RWPE1 (cell line): ENCODE results near the gene LCN1.
"Not testable (repeated sequence)": the region's sequence is repeated elsewhere in the genome, so short reads cannot be mapped to it uniquely, and the experiment has no call there.

Source experiments
- CTCF ChIA-PET: fragments of 350-600 bp; sonication (Branson Sonifier 250); formaldehyde crosslinking; extraction: SDS; loops from one replicate; lab custom pipeline; 2021; lab: Yijun Ruan, JAX
- POLR2A ChIA-PET: fragments of 400-600 bp; formaldehyde crosslinking; extraction: SDS; loops from one replicate; lab custom pipeline; 2020; ENCODE audit warnings: antibody characterized with exemption; ENCODE audit not compliant: low non-redundant PET; lab: Yijun Ruan, JAX
- DNase-seq: peaks from one replicate; pipeline ENCODE4 v3.0.0; 2012; ENCODE audit warnings: low spot score
- H3K27ac ChIP-seq: fragments of 450-650 bp; 2 replicates; pipeline ENCODE4 v1.5.1; 2017
- CTCF ChIP-seq: fragments of 450-650 bp; conservative IDR thresholded peaks from 2 replicates; pipeline ENCODE4 v1.5.1; 2017; ENCODE audit warnings: low read depth, mild to moderate bottlenecking

LCN1 gene

GRCh38 chr9:135533113-135533512, 11.9 kb downstream of the LCN1 start:
- no peak overlapping the region for H3K27ac ChIP-seq
- CTCF ChIA-PET: interaction anchor here (0.6 to 2.0 kb wide), 3 partner anchors 28 to 242 kb away, joined by 3 to 12 read pairs (median 4); no protein-coding TSS in a partner anchor
- POLR2A ChIA-PET: no interaction called here
- TF ChIP-seq CTCF: no peak
- DNase-seq: no peak

GRCh38 chr9:135533674-135534073, 12.4 kb downstream of the LCN1 start:
- CTCF ChIA-PET: interaction anchor here (0.6 to 2.0 kb wide), 3 partner anchors 29 to 243 kb away, joined by 3 to 12 read pairs (median 4); no protein-coding TSS in a partner anchor

GRCh38 chr9:135534192-135534711, 13.0 kb downstream of the LCN1 start:
- CTCF ChIA-PET: interaction anchor here (2.0 kb wide), 1 partner anchor 30 kb away, joined by 12 read pairs; no protein-coding TSS in a partner anchor
- POLR2A ChIA-PET, H3K27ac ChIP-seq, DNase-seq: not testable (repeated sequence)

More at GRCh38 chr9:135533674-135534073, 12.4 kb downstream of the LCN1 start:
- no peak for DNase-seq
- POLR2A ChIA-PET: no interaction called here
- H3K27ac ChIP-seq: no peak overlapping the region
- no peak for TF ChIP-seq CTCF

GRCh38 chr9:135534826-135535225, 13.6 kb downstream of the LCN1 start:
- H3K27ac ChIP-seq, DNase-seq, POLR2A ChIA-PET: not testable (repeated sequence)
- CTCF ChIA-PET: interaction anchor here (2.0 kb wide), 1 partner anchor 30 kb away, joined by 12 read pairs; no protein-coding TSS in a partner anchor

GRCh38 chr9:135535631-135536030, 14.4 kb downstream of the LCN1 start:
- CTCF ChIA-PET, H3K27ac ChIP-seq, DNase-seq, POLR2A ChIA-PET: not testable (repeated sequence)

GRCh38 chr9:135536216-135536615, 15.0 kb downstream of the LCN1 start:
- CTCF ChIA-PET: no interaction called here
- no peak for DNase-seq
- POLR2A ChIA-PET: no interaction called here

GRCh38 chr9:135543262-135543894, 22.1 kb downstream of the LCN1 start:
- H3K27ac ChIP-seq, POLR2A ChIA-PET, DNase-seq: not testable (repeated sequence)
- CTCF ChIA-PET: interaction anchor here (0.7 to 0.8 kb wide), 3 partner anchors 28 to 38 kb away, joined by 3 to 5 read pairs (median 3); no protein-coding TSS in a partner anchor

More at GRCh38 chr9:135536216-135536615, 15.0 kb downstream of the LCN1 start:
- no peak for TF ChIP-seq CTCF
- H3K27ac ChIP-seq: no peak overlapping the region

GRCh38 chr9:135544981-135545635, 23.9 kb downstream of the LCN1 start:
- ChIA-PET POLR2A (no interaction called here), CTCF (no interaction called here)
- no peak for TF ChIP-seq CTCF
- DNase-seq: no peak
- H3K27ac ChIP-seq: no peak overlapping the region

GRCh38 chr9:135545646-135546176, 24.5 kb downstream of the LCN1 start, which contains the start of gene OBP2A:
TSS of gene OBP2A (plus strand) at chr9:135546126. CDS start at chr9:135546181, 55 bp downstream.
- CTCF ChIA-PET, H3K27ac ChIP-seq, DNase-seq, POLR2A ChIA-PET: not testable (repeated sequence)

- CTCF ChIA-PET: interaction anchor here (0.7 kb wide), 1 partner anchor 66 kb away, joined by 4 read pairs; no protein-coding TSS in a partner anchor
- POLR2A ChIA-PET, H3K27ac ChIP-seq, DNase-seq: not testable (repeated sequence)
Measured at GRCh38 chr9:135546792-135547617, 25.8 kb downstream of the LCN1 start.
